RWPE1 (cell line): ENCODE measurements around the gene PPP1R9B.

Source experiments
- CTCF ChIA-PET: fragments of 350-600 bp; sonication (Branson Sonifier 250); formaldehyde crosslinking; extraction: SDS; loops from one replicate; lab custom pipeline; 2021; lab: Yijun Ruan, JAX
- POLR2A ChIA-PET: fragments of 400-600 bp; formaldehyde crosslinking; extraction: SDS; loops from one replicate; lab custom pipeline; 2020; ENCODE audit warnings: antibody characterized with exemption; ENCODE audit not compliant: low non-redundant PET; lab: Yijun Ruan, JAX
- DNase-seq: peaks from one replicate; pipeline ENCODE4 v3.0.0; 2012; ENCODE audit warnings: low spot score
- H3K27ac ChIP-seq: fragments of 450-650 bp; 2 replicates; pipeline ENCODE4 v1.5.1; 2017
- TF ChIP-seq, protein P1 (sequence below): fragments of 450-650 bp; conservative IDR thresholded peaks from 2 replicates; pipeline ENCODE4 v1.5.1; 2017; ENCODE audit warnings: low read depth, mild to moderate bottlenecking

PPP1R9B gene

GRCh38 chr17:50136096-50136687 lies 14.3 kb downstream of the PPP1R9B start:
- ChIA-PET POLR2A (no interaction called here), CTCF (interaction anchor here (0.6 to 1.5 kb wide), 3 partner anchors 12 to 28 kb away, joined by 3 to 5 read pairs (median 3); no protein-coding TSS in a partner anchor)
- TF ChIP-seq, protein P1, sequence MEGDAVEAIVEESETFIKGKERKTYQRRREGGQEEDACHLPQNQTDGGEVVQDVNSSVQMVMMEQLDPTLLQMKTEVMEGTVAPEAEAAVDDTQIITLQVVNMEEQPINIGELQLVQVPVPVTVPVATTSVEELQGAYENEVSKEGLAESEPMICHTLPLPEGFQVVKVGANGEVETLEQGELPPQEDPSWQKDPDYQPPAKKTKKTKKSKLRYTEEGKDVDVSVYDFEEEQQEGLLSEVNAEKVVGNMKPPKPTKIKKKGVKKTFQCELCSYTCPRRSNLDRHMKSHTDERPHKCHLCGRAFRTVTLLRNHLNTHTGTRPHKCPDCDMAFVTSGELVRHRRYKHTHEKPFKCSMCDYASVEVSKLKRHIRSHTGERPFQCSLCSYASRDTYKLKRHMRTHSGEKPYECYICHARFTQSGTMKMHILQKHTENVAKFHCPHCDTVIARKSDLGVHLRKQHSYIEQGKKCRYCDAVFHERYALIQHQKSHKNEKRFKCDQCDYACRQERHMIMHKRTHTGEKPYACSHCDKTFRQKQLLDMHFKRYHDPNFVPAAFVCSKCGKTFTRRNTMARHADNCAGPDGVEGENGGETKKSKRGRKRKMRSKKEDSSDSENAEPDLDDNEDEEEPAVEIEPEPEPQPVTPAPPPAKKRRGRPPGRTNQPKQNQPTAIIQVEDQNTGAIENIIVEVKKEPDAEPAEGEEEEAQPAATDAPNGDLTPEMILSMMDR = no peak
- peak overlapping the region; percentile 76 for H3K27ac ChIP-seq
- DNase-seq = no peak

- no peak for DNase-seq
- CTCF ChIA-PET = interaction anchor here (0.6 to 1.5 kb wide), 5 partner anchors 12 to 41 kb away, joined by 3 to 5 read pairs (median 3); no protein-coding TSS in a partner anchor
- POLR2A ChIA-PET = no interaction called here
- H3K27ac ChIP-seq = peak overlapping the region; percentile 76
- TF ChIP-seq, protein P1 = no peak
These were observed 15.0 kb downstream of the PPP1R9B start for GRCh38 chr17:50135316-50136095.

- CTCF ChIA-PET = interaction anchor here (1.0 to 1.1 kb wide), 2 partner anchors 14 to 40 kb away, joined by 3 to 5 read pairs; no protein-coding TSS in a partner anchor
- no peak for DNase-seq
- TF ChIP-seq, protein P1 = no peak
- POLR2A ChIA-PET = no interaction called here
- peak overlapping the region; percentile 76 for H3K27ac ChIP-seq
These were observed 16.0 kb downstream of the PPP1R9B start for GRCh38 chr17:50134206-50135110.

GRCh38 chr17:50133769-50134099 lies 16.7 kb downstream of the PPP1R9B start:
- ChIA-PET POLR2A (no interaction called here), CTCF (no interaction called here)
- TF ChIP-seq, protein P1 = no peak
- DNase-seq = no peak
- H3K27ac ChIP-seq = peak overlapping the region; percentile 76

DNA sequence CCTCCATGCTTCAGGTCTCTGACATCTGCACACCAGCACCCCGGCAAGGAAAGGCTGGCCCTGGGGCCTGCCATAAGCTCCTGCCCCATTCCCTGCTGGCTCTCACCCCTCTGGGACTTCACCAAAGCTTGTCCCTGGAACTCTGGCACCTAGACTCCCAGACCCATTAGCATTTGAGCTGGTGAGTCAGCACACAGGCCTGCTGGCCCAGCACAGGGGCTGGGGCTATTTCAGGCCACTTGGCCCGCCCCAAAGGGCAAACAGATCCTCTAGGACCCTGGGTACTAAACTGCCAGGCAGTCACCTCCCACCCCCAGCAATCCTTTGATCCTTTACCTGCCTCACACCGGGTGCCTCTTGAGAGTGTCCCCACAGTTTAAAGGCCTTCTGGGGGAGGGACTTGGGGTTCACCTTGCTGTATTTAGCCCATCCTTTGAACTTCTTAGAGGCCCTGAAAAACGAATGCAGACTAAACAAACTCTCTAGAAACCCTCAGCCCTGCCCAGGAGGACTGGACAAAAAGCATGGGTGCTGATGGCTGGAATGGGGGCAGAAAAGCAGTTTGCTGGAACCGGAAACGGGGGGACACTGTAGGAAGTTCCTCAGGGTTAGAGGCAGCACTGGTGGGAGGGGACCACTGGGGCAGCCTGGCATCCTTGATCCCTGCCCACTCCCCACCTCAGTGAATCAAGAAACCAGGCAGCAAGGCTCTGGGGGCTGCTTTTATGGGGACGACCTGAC lies 17.3 kb downstream of the PPP1R9B start:
- CTCF ChIA-PET = interaction anchor here (0.6 kb wide), 1 partner anchor 391 kb away, joined by 3 read pairs; no protein-coding TSS in a partner anchor
- no peak for DNase-seq
- TF ChIP-seq, protein P1 = no peak
- POLR2A ChIA-PET = no interaction called here
- peak overlapping the region; percentile 76 for H3K27ac ChIP-seq
